PC-3 (cell line): ENCODE measurements around the gene TANK.
"Not testable (repeated sequence)": the region's sequence is repeated elsewhere in the genome, so short reads cannot be mapped to it uniquely, and the experiment has no call there.

Source experiments
- EZH2 ChIP-seq: fragments of 300-600 bp; sonication (generic); IDR thresholded peaks from one replicate; pipeline ENCODE4 v1.6.1; 2017; ENCODE audit warnings: antibody characterized with exemption, mild to moderate bottlenecking, low read length; ENCODE audit not compliant: unreplicated experiment
- EZH2phosphoT487 ChIP-seq: fragments of 300-600 bp; sonication (generic); IDR thresholded peaks from 2 replicates; pipeline ENCODE4 v1.6.1; 2018; ENCODE audit warnings: mild to moderate bottlenecking, antibody characterized with exemption, low read length, borderline replicate concordance
- TF ChIP-seq, protein P1 (sequence below): fragments of 300-600 bp; sonication (generic); conservative IDR thresholded peaks from 2 replicates; pipeline ENCODE4 v1.5.1; 2017; ENCODE audit warnings: antibody characterized with exemption, low read depth, mild to moderate bottlenecking, low read length

DNA sequence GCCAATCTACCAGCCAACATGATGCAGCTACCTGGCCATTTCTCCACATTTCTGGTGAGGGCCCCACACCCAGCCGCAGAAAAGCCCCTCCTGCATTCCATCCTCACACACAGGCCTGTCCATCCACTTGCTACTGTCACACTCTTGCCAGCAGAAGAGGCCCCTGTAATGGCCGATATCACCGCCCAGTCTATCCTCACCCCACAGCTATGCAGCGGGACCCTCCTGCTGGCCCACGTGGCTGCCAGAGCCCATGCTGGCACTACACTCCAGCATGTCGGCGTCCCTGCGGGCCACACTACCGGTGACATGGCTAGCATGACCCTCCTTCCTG is 122.0 kb downstream of the TANK start:
- TF ChIP-seq, protein P1, sequence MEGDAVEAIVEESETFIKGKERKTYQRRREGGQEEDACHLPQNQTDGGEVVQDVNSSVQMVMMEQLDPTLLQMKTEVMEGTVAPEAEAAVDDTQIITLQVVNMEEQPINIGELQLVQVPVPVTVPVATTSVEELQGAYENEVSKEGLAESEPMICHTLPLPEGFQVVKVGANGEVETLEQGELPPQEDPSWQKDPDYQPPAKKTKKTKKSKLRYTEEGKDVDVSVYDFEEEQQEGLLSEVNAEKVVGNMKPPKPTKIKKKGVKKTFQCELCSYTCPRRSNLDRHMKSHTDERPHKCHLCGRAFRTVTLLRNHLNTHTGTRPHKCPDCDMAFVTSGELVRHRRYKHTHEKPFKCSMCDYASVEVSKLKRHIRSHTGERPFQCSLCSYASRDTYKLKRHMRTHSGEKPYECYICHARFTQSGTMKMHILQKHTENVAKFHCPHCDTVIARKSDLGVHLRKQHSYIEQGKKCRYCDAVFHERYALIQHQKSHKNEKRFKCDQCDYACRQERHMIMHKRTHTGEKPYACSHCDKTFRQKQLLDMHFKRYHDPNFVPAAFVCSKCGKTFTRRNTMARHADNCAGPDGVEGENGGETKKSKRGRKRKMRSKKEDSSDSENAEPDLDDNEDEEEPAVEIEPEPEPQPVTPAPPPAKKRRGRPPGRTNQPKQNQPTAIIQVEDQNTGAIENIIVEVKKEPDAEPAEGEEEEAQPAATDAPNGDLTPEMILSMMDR, result not testable (repeated sequence)
- TF ChIP-seq EZH2, EZH2phosphoT487: not testable (repeated sequence)
